Hepatocyte (in vitro differentiated cells): ENCODE results near the gene XYLB. TPM values are rescaled to one million over a fixed set of nuclear protein-coding genes. Genes with fewer than 3 reads are reported as not detected.

Source experiments
- DNase-seq: peaks from one replicate; pipeline ENCODE4 v3.0.0-alpha.2; 2016; ENCODE audit warnings: low spot score
- H2AFZ ChIP-seq: fragments of 200-600 bp; sonication (generic); 2 replicates; pipeline ENCODE4 v1.6.0; 2016; ENCODE audit warnings: antibody characterized with exemption, mild to moderate bottlenecking
- H3K27ac ChIP-seq: fragments of 200-600 bp; sonication (generic); 2 replicates; pipeline ENCODE4 v1.5.1; 2016; ENCODE audit warnings: mild to moderate bottlenecking
- H3K27me3 ChIP-seq: fragments of 200-600 bp; sonication (generic); 2 replicates; pipeline ENCODE4 v1.6.1; 2016
- H3K36me3 ChIP-seq: fragments of 200-600 bp; sonication (generic); replicated peaks from 2 replicates; pipeline ENCODE4 v1.5.1; 2016; ENCODE audit warnings: low read depth; ENCODE audit not compliant: insufficient read depth
- H3K4me1 ChIP-seq: fragments of 200-600 bp; sonication (generic); 2 replicates; pipeline ENCODE4 v1.5.1; 2016; ENCODE audit warnings: mild to moderate bottlenecking, moderate library complexity; ENCODE audit not compliant: insufficient read depth
- H3K4me2 ChIP-seq: fragments of 200-600 bp; sonication (generic); 2 replicates; pipeline ENCODE4 v1.6.0; 2016
- H3K4me3 ChIP-seq: fragments of 200-600 bp; sonication (generic); 2 replicates; pipeline ENCODE4 v1.5.1; 2016; ENCODE audit warnings: mild to moderate bottlenecking
- H3K79me2 ChIP-seq: fragments of 200-600 bp; sonication (generic); 2 replicates; pipeline ENCODE4 v1.6.0; 2017; ENCODE audit warnings: mild to moderate bottlenecking
- H3K9me2 ChIP-seq: fragments of 200-600 bp; sonication (generic); replicated peaks from 2 replicates; pipeline ENCODE4 v1.6.0; 2017; ENCODE audit warnings: mild to moderate bottlenecking; ENCODE audit not compliant: insufficient read depth
- H3K9me3 ChIP-seq: fragments of 200-600 bp; sonication (generic); 2 replicates; pipeline ENCODE4 v1.5.1; 2016; ENCODE audit warnings: low read depth, mild to moderate bottlenecking
- H4K20me1 ChIP-seq: fragments of 200-600 bp; sonication (generic); 2 replicates; pipeline ENCODE4 v1.6.0; 2016; ENCODE audit warnings: mild to moderate bottlenecking; ENCODE audit not compliant: insufficient read depth, poor library complexity, severe bottlenecking
- CTCF ChIP-seq: fragments of 200-600 bp; sonication (generic); IDR thresholded peaks from 2 replicates; pipeline ENCODE4 v1.5.1; 2016; ENCODE audit warnings: antibody characterized with exemption, mild to moderate bottlenecking; ENCODE audit not compliant: poor library complexity
- EZH2 ChIP-seq: fragments of 200-600 bp; sonication (generic); IDR thresholded peaks from 2 replicates; pipeline ENCODE4 v1.6.1; 2016; ENCODE audit warnings: antibody characterized with exemption, mild to moderate bottlenecking, borderline replicate concordance
- EZH2phosphoT487 ChIP-seq: fragments of 200-600 bp; sonication (generic); IDR thresholded peaks from one replicate; pipeline ENCODE4 v1.6.1; 2018; ENCODE audit warnings: antibody characterized with exemption, mild to moderate bottlenecking, low read depth, moderate library complexity; ENCODE audit not compliant: unreplicated experiment, severe bottlenecking
- WGBS: methylation state at CpG from one replicate; pipeline ENCODE4 v1.1.6; 2016; ENCODE audit warnings: low lambda C conversion rate; ENCODE audit errors: missing lambda C conversion rate; 5-methylcytosine and 5-hydroxymethylcytosine counted together
- polyA plus RNA-seq: library from polyadenylated mRNA; unstranded; fragments of >200 nt; fragmentation: Nextera tagmentation; extraction: Ambion mirVana; gene quantifications from 2 replicates; pipeline ENCODE4 v1.2.1, GENCODE V29; 2016
- total RNA-seq: library from RNA; depleted of rRNA; stranded (reverse); fragments of >200 nt; gene quantifications from 2 replicates; pipeline ENCODE4 v1.2.3, GENCODE V29; 2014

The XYLB gene
- total and polyA plus RNA-seq, 2 experiments from 2014 or later = 8.2 to 12.5 TPM

- H3K4me2 ChIP-seq = no peak overlapping the region
- no peaks in the 10 kb centered on the region for H3K36me3 ChIP-seq
- H3K9me2 ChIP-seq = no peaks in the 10 kb centered on the region
- no peak overlapping the region for H3K27ac ChIP-seq
- no peaks in the 10 kb centered on the region for H3K9me3 ChIP-seq
- no peak overlapping the region for H3K4me3 ChIP-seq
- no peak for DNase-seq
- H3K27me3 ChIP-seq = no peaks in the 10 kb centered on the region
- no peak for TF ChIP-seq CTCF
- TF ChIP-seq EZH2phosphoT487 = no peak
- no peak for TF ChIP-seq EZH2
- H3K4me1 ChIP-seq = no peaks in the 10 kb centered on the region
- 91% methylated on average over 4 of the region's 4 CpGs for WGBS
- peaks cover 15% of the 10 kb centered on the region for H3K79me2 ChIP-seq
- no peaks in the 10 kb centered on the region for H4K20me1 ChIP-seq
- H2AFZ ChIP-seq = no peak overlapping the region
These were observed 6.6 kb downstream of the XYLB start for GRCh38 chr3:38353151-38353550.

GRCh38 chr3:38354588-38355330 is 8.2 kb downstream of the XYLB start:
- H4K20me1 ChIP-seq = no peaks in the 10 kb centered on the region
- no peaks in the 10 kb centered on the region for H3K27me3 ChIP-seq
- 86% methylated on average over 4 of the region's 4 CpGs for WGBS
- no peaks in the 10 kb centered on the region for H3K4me1 ChIP-seq
- H3K79me2 ChIP-seq = peaks cover 12% of the 10 kb centered on the region
- H2AFZ ChIP-seq = no peak overlapping the region
- no peak overlapping the region for H3K27ac ChIP-seq
- no peak for DNase-seq
- no peaks in the 10 kb centered on the region for H3K9me2 ChIP-seq
- no peak overlapping the region for H3K4me3 ChIP-seq
- no peak for TF ChIP-seq EZH2
- TF ChIP-seq EZH2phosphoT487 = no peak
- no peak overlapping the region for H3K4me2 ChIP-seq
- no peaks in the 10 kb centered on the region for H3K9me3 ChIP-seq
- no peaks in the 10 kb centered on the region for H3K36me3 ChIP-seq

GRCh38 chr3:38359038-38359437 is 12.5 kb downstream of the XYLB start:
- H3K36me3 ChIP-seq = no peaks in the 10 kb centered on the region

More at GRCh38 chr3:38359038-38359437, 12.5 kb downstream of the XYLB start:
- Histone ChIP-seq H3K27me3 (no peaks in the 10 kb centered on the region), H3K4me3 (no peak overlapping the region), H3K4me1 (no peaks in the 10 kb centered on the region), H3K9me2 (no peaks in the 10 kb centered on the region), H2AFZ (no peak overlapping the region), H3K9me3 (no peaks in the 10 kb centered on the region), H3K27ac (no peak overlapping the region), H3K4me2 (no peak overlapping the region), H3K79me2 (no peaks in the 10 kb centered on the region), H4K20me1 (no peaks in the 10 kb centered on the region)
- no peak for DNase-seq
- TF ChIP-seq EZH2 = no peak
- TF ChIP-seq CTCF = no peak
- no peak for TF ChIP-seq EZH2phosphoT487
- WGBS = 97% methylated on average over 6 of the region's 6 CpGs
